Inferior parietal cortex (tissue), 1 donor: Measurements from ENCODE around the gene WWOX.
A peak's percentile ranks its signal among the peaks of the same experiment; 100 is the strongest.

Experiments
- DNase-seq: peaks from one replicate; pipeline ENCODE4 v3.0.0-alpha.2; 2016; ENCODE audit errors: extremely low spot score

The WWOX gene

DNA sequence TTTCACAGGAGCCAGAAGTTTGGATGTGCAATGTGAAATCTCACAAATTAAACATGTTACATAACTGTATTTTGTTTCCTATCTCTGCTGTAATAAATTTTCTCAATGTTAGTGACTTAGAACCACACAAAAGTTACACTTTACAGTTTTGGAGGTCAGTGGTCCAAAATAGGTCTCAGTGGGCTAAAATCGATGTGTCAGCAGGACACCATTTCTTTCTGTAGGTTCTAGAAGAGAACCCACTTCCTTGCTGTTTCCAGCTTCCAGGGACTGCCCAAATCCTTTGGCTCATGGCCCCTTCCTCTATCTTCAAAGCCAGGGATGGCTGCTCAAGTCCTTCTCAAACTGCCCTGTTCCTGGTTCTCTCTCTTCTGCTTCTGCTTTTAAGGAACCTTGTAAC lies 252.7 kb downstream of the WWOX start:
- DNase-seq, result no peak

DNA sequence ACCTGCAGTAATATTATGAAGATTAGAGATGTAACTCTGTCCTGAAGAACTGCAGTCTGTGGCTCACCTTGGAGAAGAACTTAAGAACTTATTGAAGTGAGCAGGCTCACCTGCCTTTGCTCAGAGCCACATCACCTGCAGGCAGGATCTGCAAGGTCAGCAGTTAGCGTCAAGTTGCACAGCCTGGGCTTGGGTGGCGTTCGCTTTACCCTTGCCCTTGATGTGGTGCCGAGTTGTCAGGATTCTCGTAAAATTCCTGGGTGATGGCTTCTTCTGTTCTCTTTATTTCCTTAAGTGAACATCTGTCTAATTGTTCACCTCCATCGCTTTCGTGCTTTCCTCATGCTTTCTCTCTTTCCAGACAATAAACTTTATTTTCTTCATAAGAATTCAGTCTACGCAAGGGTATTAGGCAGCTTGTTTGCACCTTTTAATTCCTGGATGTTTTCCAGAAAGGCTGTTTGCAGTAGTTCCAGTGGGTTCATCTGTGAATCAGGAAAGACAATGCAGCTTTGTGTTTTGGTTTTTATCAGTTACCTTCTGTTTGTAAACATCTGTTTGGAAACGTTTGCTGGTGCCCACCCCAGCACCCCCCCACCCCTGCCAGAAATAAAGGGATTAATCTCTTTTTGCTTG lies 254.3 kb downstream of the WWOX start:
- no peak for DNase-seq

DNA sequence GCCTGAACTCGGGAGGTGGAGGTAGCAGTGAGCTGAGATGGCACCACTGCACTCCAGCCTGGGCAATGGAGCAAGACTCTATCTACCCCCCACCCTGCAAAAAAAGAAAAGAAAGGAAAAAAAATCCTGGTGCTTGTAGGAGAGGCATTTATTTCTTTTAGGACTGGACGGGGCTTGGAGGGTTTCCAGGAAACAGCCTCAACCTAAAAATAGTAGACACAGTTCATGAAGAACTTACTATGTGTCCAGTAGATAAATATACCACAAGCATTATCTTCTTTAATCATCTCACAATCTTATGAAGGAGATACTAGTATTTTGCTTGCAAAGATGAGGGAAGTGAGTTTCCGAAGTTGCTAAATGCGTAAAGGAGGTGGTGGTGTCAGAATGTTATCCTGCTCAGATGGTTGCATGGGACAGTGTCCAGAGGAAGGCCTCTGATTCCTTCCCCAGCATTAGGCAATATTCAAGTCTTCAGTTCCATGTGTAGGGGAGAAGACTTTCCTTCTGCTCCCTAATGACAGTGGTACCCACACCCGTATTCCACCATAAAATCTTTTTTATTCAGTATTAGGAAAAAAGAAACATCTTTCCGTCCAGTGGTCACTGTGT lies 263.2 kb downstream of the WWOX start:
- no peak for DNase-seq

DNA sequence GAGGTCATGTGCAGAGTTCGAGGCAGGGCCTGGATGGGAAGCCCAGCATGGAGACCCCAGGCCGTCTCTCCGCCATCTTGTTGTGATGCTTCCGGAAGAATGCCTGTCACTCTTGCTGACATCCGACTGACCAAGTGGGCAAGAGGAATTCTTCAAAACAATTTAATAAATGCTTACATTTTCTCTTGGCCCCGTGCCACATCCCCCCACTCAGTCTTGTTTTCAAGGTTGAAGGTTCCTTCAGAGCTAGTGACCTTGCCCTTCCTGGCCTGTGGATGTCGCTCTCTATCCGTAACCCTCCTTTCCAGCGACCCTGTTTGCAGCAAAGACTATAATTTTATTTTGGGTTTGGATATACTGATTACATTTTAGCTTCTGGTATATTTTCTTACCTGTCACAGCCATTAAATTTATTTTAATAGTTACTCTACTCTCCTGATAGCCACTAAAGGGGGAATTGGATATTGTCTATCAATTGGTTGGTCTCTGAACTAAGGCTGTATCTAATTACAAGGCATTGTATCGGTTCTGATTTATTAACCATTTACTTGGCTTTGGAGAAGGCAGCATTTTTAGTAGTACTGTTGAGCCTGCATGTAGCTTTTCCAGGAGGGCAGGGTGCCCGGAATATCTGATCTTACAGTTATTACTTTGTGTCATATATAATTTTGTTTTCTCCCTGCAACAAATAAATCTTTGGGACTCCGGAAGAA lies 264.5 kb downstream of the WWOX start:
- DNase-seq, result no peak

DNA sequence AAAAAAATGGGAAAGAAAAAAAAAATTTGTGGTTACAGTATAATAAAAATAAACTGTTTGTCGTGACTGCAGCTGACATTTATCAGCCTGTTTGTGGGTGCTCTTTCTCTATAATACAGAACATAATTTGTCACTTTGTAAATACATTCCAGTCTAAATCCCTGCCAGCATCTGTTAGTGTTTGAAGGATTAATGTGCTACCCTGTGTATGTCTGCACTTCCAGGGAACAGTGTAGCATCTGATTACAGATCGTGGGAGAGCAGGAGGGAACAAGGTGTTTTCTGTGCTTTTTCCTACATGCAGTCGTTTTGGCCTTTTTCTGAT lies 265.1 kb downstream of the WWOX start:
- no peak for DNase-seq

DNA sequence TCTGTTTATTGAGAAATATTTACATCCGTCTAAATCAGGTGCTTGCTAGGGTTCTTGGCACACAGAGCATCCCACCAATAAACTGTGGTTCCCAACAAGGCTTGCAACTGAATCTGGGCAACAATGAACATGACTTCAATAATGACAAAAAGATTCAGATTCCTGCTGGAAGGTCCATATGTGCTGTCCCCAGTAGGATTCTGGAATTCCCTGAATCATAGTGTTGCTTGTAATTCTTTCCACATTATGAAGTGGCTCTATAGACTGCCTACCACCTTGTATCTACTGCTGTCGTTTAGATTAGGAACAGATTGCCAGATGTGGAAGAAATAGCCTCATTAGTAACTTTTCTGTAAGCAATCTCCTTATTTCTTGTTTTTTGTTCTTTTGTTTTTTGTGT lies 265.9 kb downstream of the WWOX start:
- no peak for DNase-seq

DNA sequence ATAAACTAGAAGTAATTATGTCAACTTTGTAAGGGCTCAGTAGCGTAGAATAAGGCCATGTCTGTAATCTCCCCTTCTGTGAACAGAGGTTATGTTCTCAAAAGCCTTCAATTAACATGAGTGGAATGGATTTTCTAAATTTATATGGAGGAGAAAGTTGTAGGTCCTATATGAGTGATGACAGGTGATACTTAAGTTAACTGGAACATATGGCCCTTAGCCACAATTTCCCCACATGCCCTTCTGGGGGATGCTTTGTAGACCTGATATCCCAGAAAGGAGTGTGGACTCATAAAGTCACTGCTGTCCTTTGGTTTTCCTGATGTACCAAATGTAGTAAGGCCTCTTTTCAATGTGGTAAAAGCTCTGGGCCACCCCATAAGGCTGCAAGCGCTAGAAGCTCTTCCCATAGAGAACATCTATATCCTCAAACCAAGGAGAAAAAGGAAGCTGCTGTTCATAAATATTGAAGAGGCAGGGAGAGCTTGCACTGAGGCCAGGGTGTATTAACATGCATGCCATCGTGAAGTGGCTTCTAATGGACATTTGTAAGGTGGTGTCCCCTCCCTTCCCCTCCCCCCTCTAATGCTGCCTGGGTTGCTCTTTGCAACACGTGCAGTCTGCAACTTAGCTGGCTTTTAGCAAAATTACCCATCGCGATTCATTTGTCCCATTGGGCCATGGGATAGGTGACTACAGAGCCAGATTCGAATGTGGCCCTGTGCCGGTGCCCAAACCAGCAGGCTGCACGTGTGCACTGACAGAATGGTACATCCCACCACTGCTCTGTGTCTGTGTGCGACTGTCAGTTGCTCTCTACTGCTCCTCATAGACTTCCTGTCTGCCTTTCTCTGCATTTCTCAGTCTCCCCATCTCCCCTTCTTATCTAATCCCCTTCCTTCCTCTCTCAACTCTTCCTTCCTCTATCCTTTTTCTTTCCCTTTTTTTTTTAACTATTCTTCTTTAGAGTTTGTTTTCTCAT lies 269.0 kb downstream of the WWOX start:
- no peak for DNase-seq

DNA sequence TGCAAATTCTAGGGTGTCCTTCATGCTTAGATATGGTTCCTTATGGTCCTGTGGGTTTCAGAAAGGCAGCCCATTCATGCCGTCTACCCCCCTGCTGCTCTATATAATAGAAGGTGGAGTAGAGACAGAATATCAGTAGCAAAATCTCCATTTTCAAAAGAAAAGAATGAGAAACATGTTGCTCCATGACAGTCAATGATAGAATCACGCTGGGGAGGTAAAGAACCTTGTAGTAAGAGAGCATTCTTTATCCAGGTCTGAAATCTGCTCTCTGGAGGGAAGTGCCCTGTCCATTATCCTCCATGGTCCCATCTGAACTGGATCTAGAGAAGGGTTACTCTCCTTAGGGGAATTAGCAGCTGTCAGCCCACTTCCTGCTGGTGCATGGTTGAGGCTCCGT lies 272.8 kb downstream of the WWOX start:
- no peak for DNase-seq

DNA sequence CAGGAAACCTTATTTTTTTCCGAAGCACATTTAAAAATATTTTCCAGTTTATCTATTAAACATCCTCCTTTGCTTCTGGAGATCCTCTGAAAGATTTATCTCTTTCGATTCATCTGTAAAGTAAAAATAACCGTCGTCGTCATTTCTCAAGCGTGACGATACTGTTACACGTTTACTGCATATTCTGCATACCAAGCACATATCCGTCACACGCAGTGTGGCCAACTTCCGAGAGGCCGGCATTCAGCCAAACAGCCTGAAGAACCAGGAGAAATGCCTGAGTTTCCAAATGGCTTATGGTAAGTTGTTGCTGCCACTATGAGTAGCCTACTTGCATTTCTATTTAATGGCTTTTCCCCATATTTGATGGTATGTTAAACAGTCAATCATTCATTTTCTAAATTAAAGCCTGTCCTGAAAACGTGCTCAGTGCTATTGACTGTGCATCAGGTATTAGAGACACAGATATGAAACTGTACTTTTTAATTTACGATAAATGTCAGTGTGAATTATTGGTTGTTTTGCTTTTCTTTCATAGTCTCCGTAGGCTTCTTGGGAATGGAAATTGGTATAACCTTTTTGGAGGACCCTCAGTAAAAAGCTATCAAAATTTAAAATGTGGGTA lies 275.7 kb downstream of the WWOX start:
- DNase-seq, result no peak

DNA sequence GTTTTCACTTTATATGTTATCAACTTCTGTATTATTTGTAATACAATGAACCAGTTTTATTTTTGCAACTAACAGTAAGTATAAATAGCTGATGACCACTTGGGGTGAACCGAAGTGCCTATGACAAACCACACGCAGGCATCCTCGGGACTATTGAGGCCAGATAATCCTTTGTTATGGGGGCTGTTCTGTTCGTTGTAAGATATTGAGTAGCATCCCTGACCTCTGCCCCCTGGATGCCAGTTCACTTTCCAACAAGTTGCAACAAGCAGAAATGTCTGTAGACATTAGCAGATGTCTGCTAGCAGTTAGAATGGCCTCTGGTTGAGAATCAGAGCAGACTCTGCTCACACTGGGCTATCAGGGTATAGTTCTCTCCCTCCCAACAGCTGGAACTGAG lies 277.0 kb downstream of the WWOX start:
- DNase-seq, result no peak

DNA sequence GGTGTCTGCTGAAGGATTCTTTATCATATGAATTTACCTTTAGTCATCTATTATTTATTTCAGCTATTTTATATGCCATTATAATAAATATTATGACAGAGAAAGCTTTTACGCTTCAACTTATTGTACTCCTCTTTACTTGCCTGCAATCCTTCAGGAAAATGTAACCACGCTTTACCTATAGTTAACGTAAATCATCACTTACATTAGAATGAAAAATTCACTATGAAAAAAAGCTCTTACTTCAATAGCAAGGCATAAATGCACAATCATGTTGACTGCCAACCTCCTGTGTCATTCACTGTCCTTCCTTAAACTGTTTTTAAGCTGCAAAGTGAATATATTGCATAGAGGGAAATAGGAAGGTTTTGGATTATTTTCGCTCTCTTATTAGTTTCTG lies 277.9 kb downstream of the WWOX start:
- no peak for DNase-seq

DNA sequence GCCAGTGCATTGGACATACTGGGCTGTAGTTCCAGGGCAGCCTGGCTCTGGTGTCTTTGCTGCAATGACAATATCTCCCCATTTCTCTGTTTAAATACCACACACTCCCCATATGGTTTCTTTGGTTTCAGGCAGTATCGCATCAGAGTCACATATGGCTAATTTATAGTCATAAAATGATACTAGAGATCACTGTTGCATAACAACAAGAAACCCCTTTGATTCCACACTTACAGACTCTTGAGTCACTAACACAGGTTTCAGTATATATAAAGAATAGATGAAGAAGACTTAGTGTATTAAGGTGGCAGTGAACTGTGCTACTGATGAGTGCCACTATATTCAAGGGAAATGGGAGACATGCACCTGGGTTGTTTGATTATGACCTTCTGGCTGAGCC lies 281.6 kb downstream of the WWOX start:
- DNase-seq, result no peak

DNA sequence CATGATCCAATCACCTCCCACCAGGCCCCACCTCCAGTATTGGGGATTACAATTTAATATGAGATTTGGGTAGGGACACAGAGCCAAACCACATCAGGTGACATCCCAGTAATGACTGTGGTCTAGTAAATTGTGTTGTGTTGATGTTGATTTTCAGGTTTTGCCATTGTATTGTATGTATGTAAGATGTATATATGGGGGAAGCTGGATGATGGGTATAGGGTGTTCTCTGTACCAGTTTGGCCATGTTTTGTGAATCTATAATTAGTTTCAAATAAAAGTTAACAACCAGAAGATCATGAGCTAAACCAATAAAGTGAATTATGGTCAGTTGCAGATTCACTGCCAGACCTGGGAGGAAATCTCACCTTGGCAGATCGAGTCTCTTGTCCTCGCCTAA lies 283.7 kb downstream of the WWOX start:
- no peak for DNase-seq

DNA sequence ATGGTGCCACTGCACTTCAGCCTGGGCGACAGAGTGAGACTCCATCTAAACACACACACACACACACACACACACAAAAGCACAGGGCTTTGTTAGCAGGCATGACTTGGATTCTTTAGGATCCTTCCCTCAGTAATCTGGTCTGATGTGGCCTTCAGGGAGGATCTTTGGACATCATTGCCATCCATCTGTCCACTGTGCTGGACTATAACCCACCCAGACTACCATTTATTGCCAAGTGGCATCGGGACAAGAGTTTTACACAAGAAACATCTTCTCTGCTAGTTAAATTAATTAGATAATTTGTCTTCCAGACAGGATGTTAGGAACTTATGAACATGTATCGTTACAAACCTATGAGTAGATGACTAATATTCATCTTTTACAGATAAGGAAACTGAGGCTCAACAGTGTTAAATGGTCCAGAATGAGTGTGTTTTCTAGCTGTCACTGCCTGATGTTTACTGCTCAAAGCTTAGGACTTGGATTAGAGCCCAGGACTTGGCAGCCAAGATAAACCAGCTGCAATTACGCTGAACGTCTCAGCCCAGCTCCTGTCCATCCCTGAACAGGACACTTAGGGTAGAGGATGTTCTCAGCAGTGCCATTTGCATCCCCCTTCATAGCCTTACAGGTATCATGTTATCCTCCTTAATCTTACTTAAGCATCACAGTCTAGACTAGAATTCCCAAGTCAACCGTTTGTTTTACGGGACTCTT lies 285.8 kb downstream of the WWOX start:
- DNase-seq, result peak; percentile 7

DNA sequence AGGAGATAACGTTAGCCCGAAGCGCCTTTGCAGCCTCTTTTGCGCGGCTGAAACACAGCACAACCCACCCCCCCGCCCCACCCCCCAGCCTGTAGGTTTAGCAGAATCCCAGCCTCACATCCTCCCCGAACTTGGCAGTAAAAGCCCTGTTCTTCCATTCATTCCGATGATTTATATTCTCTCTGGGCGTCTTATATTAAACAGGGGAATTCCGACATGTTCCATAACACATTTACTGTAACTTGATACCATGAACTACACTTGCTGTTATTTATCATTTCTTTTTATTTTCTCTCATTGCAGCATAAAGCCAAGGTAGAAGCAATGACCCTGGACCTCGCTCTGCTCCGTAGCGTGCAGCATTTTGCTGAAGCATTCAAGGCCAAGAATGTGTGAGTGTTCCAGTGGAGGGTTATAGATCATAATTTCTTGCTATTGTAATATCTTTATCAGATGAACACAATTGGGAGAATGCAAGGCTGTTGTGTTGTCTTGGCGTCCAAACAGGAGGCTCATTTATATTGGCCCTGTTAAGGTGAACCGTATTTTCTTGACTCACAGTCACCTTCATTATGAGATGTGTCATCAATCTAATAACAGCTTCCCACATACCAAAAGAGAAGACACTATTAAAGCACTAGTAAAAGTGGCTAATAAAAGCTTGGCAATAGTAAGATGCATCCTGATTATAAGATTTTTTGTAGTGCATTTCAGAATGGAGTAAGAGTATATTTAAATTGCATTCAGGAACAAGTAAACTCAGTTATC lies 287.3 kb downstream of the WWOX start:
- no peak for DNase-seq

DNA sequence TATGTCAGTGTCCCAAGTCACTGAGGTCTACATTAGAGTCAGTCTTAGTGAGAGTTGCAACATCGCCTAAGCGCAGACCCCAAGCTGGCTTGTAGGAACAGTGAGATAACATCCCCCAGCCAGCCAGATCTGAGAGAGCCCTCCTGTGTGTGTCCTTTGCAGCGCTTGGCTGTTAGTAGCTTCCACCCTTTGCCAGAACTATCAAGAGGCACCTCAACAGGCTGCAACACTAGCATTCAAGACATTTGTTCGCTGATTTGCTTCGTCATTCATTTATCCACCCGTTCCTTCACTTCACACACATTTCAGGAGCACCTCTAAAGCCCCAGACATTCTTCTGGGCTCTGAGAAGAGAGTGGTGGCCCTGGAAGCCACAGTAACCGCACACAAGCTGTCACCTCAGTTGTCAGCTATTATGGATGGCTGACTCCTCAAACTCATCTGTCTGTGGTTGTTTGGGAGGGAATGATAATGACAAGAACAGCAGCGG lies 289.6 kb downstream of the WWOX start:
- DNase-seq, result peak; percentile 4

DNA sequence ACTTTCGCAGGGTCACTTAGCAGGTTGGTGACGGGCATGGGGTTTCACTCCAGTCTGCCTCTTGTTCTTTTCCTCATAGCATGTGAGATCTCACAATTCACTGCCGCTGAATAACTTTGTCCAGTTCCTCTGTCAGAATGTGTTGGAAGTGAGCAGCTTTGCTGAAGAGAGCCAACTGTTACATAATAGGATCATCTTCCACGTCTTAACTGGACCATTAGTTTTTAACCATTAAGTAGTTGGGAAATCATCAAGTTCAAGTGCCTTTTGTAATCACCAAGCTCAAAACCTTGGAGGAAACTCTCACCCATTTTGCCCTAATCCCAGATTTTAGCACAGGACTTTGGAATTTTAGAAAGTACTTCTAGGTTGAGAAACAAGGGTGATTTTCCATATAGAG lies 290.6 kb downstream of the WWOX start:
- DNase-seq, result no peak

DNA sequence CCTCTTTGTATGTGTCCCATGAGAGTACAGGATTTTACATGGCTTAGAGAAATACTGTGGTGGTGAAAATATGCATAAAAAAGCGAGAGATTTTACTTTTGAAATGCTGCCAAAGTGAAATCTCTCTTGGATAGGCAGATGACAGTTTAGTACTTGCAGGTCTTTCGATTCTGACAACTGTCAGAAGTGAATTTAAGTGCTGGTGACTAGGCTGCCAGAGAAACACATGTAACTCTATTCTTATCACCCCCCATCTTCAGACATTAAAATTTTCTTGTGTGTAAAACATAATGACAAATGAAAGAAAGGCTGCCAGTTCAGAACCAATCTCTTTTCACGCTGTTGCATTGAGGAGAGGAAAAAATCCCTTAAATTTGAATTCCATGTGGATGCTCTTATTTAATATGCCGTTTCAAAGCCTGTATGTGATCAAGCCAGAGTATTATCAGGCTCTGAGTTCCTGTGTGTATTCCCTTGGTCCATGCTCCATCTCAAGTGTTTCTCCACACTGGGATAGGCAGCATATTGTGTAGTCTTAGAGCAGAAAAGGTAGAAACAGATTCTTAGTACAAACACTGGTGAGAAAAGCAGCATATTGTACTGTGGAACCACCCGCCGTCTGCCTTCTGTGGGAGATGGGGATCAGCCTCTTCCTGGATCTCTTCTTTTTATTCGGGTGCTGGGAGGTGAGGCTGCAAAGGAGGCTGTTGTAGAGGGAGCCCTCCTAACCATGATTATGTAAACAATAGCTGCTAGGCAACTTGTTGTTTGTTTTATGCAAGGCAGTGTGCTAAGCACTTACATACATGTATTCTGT lies 291.3 kb downstream of the WWOX start:
- no peak for DNase-seq

DNA sequence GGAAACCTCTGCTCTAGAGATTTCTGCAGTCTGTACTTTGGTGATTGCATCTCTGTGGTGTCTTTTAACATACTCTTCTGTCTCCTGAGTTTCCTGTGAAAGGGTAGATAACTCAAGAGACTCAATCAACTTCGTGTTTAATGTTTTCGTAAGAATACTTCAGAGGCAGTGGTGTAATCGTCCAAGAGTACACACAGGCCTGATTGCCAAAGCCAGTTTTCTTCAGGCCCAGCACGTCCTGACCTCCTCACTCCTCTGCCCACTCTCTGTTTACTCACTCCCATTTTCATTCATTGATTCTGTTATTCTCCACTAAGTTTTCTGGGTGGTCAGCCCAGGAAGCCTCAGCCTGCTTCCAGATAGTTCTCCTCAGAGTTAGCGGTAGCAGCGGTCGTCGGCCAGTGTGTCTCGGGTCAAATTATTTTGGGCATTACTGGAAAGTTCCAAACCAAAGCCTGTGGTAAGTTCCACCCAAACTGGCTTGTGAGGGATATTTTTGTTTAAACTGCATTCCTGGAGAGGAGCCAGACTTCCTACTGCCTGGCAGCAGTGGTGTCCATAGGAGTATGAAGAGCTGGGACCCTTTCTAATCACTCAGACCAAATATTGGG lies 293.2 kb downstream of the WWOX start:
- no peak for DNase-seq
